Measurements from ENCODE around the gene PRM2.

PRM2 gene

DNA sequence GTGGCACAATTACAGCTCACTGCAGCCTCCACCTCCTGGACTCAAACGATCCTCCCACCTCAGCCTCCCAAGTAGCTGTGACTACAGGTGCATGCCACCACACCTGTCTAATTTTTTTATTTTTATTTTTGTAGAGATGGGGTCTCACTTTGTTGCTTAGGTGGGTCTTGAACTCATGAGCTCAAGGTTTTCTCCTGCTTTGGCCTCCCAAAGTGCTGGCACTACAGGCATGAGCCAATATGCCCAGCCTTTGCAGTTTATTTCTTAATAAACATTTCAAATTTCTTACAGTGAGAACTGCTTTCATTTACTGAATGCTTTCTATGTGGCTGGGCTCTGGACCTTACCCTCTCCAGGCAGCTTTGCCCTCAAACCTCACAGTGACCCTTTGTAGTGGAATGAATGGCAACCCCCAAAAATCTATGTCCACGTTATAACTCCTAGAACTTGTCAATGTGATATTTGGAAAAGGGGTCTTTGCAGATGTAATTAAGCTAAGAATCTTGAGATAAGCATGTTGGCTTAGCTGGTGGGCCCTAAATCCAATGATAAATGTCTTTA lies 5.6 kb downstream of the PRM2 start:
- no peak overlapping the region for H2AFZ ChIP-seq
- no peak overlapping the region for H3K9ac ChIP-seq
- H3K36me3 ChIP-seq (ENCODE audit: control insufficient read depth, insufficient read depth, low read length) = no peaks in the 10 kb centered on the region
- H3K27ac ChIP-seq = no peak overlapping the region
- H3K9me3 ChIP-seq (ENCODE audit: control insufficient read depth, low read length) = no peaks in the 10 kb centered on the region
- H3K4me2 ChIP-seq (ENCODE audit: low read length) = no peak overlapping the region
- no peak overlapping the region for H3K4me3 ChIP-seq (ENCODE audit: low read depth, low read length)
- H3K79me2 ChIP-seq = no peaks in the 10 kb centered on the region
- no peaks in the 10 kb centered on the region for H3K27me3 ChIP-seq (ENCODE audit: control insufficient read depth, insufficient read depth, low read length)
- TF ChIP-seq, protein P1, sequence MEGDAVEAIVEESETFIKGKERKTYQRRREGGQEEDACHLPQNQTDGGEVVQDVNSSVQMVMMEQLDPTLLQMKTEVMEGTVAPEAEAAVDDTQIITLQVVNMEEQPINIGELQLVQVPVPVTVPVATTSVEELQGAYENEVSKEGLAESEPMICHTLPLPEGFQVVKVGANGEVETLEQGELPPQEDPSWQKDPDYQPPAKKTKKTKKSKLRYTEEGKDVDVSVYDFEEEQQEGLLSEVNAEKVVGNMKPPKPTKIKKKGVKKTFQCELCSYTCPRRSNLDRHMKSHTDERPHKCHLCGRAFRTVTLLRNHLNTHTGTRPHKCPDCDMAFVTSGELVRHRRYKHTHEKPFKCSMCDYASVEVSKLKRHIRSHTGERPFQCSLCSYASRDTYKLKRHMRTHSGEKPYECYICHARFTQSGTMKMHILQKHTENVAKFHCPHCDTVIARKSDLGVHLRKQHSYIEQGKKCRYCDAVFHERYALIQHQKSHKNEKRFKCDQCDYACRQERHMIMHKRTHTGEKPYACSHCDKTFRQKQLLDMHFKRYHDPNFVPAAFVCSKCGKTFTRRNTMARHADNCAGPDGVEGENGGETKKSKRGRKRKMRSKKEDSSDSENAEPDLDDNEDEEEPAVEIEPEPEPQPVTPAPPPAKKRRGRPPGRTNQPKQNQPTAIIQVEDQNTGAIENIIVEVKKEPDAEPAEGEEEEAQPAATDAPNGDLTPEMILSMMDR (IDR thresholded peaks at IDR 0.05) = no peak
- no peaks in the 10 kb centered on the region for H3K4me1 ChIP-seq

DNA sequence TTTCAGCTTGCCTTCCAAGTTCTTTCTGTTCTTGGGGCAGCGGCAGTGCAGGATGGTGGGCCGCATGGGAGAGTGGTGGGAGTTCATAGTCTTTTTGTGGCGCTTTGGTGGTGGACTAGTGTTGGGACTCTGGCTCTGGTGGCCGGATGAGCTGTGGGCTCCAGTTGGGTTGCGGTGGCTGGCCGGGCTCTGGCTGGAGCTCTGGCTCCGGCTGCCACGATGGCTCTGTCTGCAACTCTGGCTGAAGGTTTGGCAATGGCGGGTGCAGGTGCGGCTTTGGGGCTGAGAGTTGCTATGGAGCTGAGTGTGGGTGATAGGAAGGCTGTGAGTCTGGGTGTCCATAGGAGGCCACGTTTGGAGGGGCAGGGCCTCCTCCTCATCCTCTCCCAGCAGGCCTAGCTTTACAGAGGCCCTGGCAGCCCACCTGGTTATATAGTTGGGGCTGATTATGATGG lies 7.3 kb downstream of the PRM2 start, which contains the start of gene TNP2:
TNP2 (minus strand) TSS at position 405 of the 455 bp plus-strand sequence; CDS start at position 342, 63 bp downstream.
- TF ChIP-seq, protein P1 (IDR thresholded peaks at IDR 0.05) = no peak
- no peaks in the 10 kb centered on the region for H3K27me3 ChIP-seq (ENCODE audit: control insufficient read depth, insufficient read depth, low read length)
- H2AFZ ChIP-seq = no peak within 1 kb of the TSS
- H3K27ac ChIP-seq = no peak within 1 kb of the TSS
- H3K79me2 ChIP-seq = no peaks in the 10 kb centered on the region
- no peak within 1 kb of the TSS for H3K4me3 ChIP-seq (ENCODE audit: low read depth, low read length)
- H3K9me3 ChIP-seq (ENCODE audit: control insufficient read depth, low read length) = no peaks in the 10 kb centered on the region
- no peaks in the 10 kb centered on the region for H3K4me1 ChIP-seq
- no peak within 1 kb of the TSS for H3K4me2 ChIP-seq (ENCODE audit: low read length)
- H3K9ac ChIP-seq = no peak within 1 kb of the TSS
- H3K36me3 ChIP-seq (ENCODE audit: control insufficient read depth, insufficient read depth, low read length) = no peaks in the 10 kb centered on the region

DNA sequence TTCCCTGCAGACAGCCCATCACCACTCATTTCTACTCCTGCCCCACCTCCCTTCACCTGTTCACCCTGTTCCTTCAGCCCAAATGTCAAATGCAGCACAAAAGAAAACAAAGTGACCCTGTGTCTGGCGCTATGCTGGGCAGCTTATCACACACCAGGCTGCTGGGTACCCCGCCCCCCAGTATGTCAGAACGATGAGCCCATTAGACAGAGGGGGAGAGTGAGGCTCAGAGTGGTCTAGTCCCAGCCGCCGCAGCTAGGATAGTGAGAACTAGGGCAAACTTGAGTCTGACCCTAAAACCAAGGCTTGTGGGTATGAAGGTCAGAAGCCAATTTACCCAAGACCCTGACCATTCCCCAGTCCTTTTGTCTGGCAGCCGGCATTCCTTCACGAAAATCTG lies 11.2 kb downstream of the PRM2 start:
- Histone ChIP-seq H2AFZ (no peak overlapping the region), H3K36me3 (ENCODE audit: control insufficient read depth, insufficient read depth, low read length) (no peaks in the 10 kb centered on the region), H3K9me3 (ENCODE audit: control insufficient read depth, low read length) (no peaks in the 10 kb centered on the region), H3K4me3 (ENCODE audit: low read depth, low read length) (no peak overlapping the region), H3K9ac (no peak overlapping the region), H3K4me1 (no peaks in the 10 kb centered on the region), H3K4me2 (ENCODE audit: low read length) (no peak overlapping the region), H3K27me3 (ENCODE audit: control insufficient read depth, insufficient read depth, low read length) (no peaks in the 10 kb centered on the region), H3K27ac (no peak overlapping the region), H3K79me2 (no peaks in the 10 kb centered on the region)
- TF ChIP-seq, protein P1 (IDR thresholded peaks at IDR 0.05) = no peak

DNA sequence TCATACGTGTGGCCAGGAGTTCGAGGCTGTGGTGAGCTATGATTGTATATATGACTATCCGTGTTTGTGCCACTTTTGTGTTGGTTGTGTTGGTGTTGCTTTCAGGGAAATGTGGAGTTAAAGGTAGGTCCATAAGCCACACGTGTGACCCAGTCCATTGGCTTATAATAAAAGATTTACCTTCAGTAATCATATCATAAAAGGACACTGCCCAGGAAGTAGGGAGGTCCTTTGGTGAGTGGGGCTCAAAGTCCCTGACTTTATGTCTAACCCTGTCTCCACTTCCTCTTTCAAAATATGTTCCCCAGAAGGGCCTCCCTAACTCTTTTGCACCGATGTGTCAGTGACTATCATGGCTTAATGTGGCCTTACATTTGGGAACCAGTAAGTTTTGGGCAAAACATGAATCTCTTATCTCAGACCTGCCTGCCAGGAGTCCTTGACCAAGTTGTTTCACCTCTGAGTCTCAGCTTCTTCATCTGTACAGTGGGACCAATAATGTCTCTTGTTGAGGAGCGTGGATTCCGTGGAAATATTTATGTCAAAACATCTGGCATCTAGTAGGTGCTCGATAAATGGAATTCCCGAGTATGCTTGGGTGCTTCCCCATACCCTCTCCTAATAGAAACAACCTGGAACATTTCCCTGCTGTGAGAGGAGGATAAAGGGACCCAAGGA lies 12.0 kb downstream of the PRM2 start:
- no peaks in the 10 kb centered on the region for H3K27me3 ChIP-seq (ENCODE audit: control insufficient read depth, insufficient read depth, low read length)
- no peak overlapping the region for H3K4me3 ChIP-seq (ENCODE audit: low read depth, low read length)
- TF ChIP-seq, protein P1 (IDR thresholded peaks at IDR 0.05) = no peak
- H3K4me1 ChIP-seq = no peaks in the 10 kb centered on the region
- no peaks in the 10 kb centered on the region for H3K79me2 ChIP-seq
- no peaks in the 10 kb centered on the region for H3K9me3 ChIP-seq (ENCODE audit: control insufficient read depth, low read length)
- H3K9ac ChIP-seq = no peak overlapping the region
- no peak overlapping the region for H3K27ac ChIP-seq
- H2AFZ ChIP-seq = no peak overlapping the region
- H3K4me2 ChIP-seq (ENCODE audit: low read length) = no peak overlapping the region
- no peaks in the 10 kb centered on the region for H3K36me3 ChIP-seq (ENCODE audit: control insufficient read depth, insufficient read depth, low read length)

DNA sequence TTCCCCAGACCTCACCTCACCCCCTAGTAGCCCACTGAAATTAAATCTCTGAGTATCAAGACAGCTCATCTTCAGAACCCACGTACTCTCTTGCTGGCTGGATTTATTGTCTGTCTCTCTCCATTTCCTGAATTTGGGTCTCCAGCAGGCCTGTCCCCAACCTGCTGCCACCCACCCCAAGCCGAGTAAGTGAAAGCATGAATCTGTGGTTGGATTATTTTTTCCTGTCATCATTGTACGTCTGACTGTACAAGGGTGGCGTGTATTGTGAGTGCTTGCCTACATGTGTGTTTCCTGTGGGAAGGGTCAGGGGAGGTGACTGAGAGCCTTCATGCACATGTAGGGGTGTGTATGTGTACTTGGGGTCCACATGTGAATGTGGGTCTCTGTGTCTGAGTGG lies 12.5 kb downstream of the PRM2 start:
- Histone ChIP-seq H3K9ac (no peak overlapping the region), H3K79me2 (no peaks in the 10 kb centered on the region), H3K27ac (no peak overlapping the region), H3K4me2 (ENCODE audit: low read length) (no peak overlapping the region), H3K9me3 (ENCODE audit: control insufficient read depth, low read length) (no peaks in the 10 kb centered on the region), H3K4me1 (no peaks in the 10 kb centered on the region), H3K27me3 (ENCODE audit: control insufficient read depth, insufficient read depth, low read length) (no peaks in the 10 kb centered on the region), H3K36me3 (ENCODE audit: control insufficient read depth, insufficient read depth, low read length) (no peaks in the 10 kb centered on the region), H2AFZ (no peak overlapping the region), H3K4me3 (ENCODE audit: low read depth, low read length) (no peak overlapping the region)
- TF ChIP-seq, protein P1 (IDR thresholded peaks at IDR 0.05) = no peak
